Fibroblast of pulmonary artery (primary cell): Measurements from ENCODE around the gene PTPRT.
A peak's percentile ranks its signal among the peaks of the same experiment; 100 is the strongest.

Experiments
- DNase-seq: peaks from one replicate; pipeline ENCODE4 v3.0.0-alpha.2; 2010; ENCODE audit warnings: low read depth
- H3K4me3 ChIP-seq: replicated peaks from 2 replicates; pipeline ENCODE4 v1.5.1; 2011; ENCODE audit warnings: low read depth, mild to moderate bottlenecking, control low read depth, low read length, moderate library complexity
- TF ChIP-seq, protein P1 (sequence below): IDR thresholded peaks from 2 replicates; pipeline ENCODE4 v1.5.1; 2011; ENCODE audit warnings: mild to moderate bottlenecking, control low read depth, low read length, inconsistent platforms; ENCODE audit errors: missing control alignments

PTPRT gene

DNA sequence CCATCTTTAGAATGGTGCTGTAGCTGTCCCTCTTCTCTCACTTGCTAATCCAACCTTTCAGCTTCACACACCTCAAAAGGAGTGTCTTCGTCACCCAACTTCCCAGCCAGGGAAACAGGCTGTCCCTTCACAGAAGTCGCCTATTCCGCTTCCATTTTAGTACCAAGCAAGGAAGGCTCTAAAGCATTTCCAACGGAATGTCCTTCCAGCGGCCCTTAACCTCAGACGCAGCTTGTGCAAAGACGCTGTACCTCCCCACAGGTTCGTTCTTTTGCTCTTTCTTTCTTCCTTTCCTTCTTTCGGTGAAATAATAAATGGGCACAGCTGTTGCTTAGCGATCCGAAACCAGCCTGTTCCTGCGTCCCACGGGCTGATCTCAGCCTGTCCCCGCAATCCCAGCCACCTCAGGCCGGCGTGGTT, 1.5 kb downstream of the PTPRT start:
- no peak overlapping the region for H3K4me3 ChIP-seq
- no peak for DNase-seq
- TF ChIP-seq, protein P1, sequence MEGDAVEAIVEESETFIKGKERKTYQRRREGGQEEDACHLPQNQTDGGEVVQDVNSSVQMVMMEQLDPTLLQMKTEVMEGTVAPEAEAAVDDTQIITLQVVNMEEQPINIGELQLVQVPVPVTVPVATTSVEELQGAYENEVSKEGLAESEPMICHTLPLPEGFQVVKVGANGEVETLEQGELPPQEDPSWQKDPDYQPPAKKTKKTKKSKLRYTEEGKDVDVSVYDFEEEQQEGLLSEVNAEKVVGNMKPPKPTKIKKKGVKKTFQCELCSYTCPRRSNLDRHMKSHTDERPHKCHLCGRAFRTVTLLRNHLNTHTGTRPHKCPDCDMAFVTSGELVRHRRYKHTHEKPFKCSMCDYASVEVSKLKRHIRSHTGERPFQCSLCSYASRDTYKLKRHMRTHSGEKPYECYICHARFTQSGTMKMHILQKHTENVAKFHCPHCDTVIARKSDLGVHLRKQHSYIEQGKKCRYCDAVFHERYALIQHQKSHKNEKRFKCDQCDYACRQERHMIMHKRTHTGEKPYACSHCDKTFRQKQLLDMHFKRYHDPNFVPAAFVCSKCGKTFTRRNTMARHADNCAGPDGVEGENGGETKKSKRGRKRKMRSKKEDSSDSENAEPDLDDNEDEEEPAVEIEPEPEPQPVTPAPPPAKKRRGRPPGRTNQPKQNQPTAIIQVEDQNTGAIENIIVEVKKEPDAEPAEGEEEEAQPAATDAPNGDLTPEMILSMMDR, result no peak

DNA sequence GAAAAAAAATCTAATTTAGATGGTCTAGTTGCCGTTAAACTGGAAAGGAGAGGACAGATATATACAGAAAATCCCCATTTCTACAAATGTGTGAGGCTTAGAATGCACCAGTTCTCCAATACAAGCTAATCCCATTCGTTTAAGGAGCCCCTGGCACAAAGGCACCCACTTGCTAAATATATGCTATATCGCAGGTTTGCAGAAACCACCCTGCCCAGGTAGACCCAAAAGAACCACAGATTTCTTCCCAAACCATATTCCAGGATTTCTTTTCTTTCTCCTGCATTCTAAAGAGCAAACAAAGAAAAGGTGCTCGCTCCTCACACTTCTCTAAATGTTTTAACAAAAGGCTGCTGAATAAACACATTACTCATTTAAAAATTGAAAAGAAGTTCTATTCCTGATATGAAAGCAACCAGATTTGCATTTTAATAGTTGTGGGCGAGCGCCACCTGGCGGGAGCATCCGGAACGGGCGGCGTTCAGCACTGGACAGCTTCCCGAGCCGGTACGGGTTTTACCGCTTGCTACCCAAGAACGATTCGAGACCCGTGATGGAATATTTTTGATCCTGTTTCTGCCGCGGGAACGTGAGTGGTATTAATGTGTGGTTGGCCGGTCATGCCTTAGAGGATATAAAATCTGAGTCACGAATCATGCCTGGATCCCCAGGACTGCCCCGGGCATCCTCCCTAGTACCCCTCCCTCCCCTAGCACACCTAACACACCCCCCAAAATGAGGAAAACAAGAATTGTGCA, 2.1 kb downstream of the PTPRT start:
- TF ChIP-seq, protein P1, result peak; percentile 93
- DNase-seq, result peak; percentile 71
- no peak overlapping the region for H3K4me3 ChIP-seq

DNA sequence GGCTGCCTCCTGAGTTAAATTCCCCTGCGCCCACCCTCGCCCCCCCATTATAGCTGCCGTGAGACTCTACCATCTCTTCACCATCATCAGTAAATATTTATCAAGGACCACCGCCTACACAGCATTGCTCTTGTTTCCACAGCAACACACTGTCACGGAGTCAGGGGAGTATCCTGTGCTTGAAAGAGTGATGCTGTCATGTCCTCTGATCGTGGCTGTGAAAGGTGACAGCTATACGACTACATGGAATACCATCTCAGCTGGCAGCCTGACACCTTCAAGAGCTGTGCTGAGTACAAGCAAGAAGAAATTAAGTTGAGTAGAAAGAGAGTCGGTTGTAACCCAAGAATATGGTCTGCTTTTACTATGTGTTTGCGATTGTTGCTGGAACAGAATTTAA, 3.4 kb downstream of the PTPRT start:
- DNase-seq, result no peak
- TF ChIP-seq, protein P1, result no peak
- H3K4me3 ChIP-seq, result no peak overlapping the region

DNA sequence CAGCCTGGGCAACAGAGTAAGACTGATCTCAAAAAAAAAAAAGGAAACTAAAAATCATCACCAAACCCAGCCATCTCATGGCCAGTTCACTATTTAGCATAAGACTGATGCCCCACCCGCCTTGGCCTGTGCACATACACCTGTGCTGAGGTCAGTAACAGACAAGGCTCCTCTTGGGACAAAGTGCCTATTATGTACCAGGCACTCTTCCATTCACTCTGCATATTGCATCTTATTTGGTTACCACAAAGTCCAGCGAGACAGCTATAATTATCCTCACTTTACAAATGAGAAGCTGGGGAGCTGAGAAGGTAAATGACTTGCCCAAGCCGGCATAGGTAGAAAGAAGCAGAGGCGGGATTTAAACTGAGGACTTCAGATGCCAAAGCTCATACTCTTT, 3.8 kb downstream of the PTPRT start:
- no peak for DNase-seq
- TF ChIP-seq, protein P1, result no peak
- no peak overlapping the region for H3K4me3 ChIP-seq

DNA sequence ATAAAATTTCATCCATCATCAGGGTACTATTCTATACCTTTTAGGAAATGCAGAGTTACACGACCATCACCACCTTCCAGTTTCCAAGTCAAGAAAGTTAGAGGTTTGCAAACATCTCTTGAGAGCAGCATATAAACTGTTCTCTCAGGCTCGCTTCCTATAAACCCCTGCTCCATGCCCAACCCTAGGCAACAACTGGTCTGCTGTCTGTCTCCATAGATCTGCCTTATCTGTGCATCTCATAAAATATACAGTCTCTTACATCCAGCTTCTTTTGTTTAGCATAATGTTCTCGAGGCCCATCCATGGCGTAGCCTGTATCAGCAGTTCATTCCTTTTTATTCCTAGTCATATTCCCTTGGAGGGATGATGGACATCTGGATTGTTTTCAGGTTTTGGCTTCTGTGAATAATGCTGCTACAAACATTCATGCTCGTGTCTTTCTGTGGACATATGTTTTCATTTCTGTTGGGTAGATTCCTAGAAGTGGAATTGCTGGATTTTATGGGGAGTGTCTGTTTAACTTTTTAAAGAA, 6.1 kb downstream of the PTPRT start:
- DNase-seq, result no peak
- TF ChIP-seq, protein P1, result no peak
- no peak overlapping the region for H3K4me3 ChIP-seq

DNA sequence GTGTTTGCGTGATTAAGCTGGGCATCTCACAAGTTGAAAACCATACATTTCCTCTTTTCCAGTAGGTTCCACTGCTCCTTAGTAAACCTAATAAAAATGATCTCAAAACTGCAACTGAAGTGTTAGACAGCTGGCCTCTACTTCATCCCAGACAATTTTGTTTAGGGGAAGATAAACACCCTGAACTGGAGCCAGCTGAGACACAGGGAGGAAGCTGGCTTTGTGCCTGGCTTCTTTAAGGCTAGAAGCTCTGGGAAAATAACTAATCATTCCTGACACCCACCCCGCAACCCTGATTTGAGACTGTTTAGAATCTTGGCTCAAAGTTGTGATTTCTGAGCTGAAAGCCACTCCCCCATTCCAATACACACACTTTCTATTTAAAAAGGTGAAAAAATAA, 11.6 kb downstream of the PTPRT start:
- TF ChIP-seq, protein P1, result no peak
- H3K4me3 ChIP-seq, result no peak overlapping the region
- DNase-seq, result no peak

DNA sequence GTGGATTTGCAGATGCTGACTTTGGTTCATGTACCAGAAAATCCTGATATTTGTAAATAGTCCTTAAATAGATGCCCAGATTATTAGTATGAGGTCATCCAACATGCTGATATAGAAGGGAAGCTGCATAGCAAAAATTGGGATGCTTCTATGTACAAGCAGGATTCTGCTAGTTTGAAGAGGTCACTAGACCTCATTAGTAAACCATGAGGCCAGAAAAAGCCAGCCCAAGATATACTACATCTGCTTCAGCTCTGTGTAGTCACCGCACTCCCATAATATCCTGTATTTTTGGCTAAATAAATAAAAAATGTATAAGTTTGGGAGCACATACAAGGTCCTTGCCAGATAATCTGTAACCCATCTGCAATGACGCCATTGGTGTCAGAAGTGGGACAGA, 13.0 kb downstream of the PTPRT start:
- DNase-seq, result no peak
- TF ChIP-seq, protein P1, result no peak
- no peak overlapping the region for H3K4me3 ChIP-seq
